HFFc6 (cell line): Measurements from ENCODE around the gene NDUFAF8. TPM values are rescaled to one million over a fixed set of nuclear protein-coding genes. Genes with fewer than 3 reads are reported as not detected.

Experiments used
- DNase-seq: peaks from one replicate; pipeline ENCODE4 v3.0.0-alpha.2; 2018
- H3K27ac Mint-ChIP-seq: 2 replicates; pipeline ENCODE4 v1.8.0; 2020; ENCODE audit warnings: mild to moderate bottlenecking, mixed read lengths
- H3K27me3 Mint-ChIP-seq: 2 replicates; pipeline ENCODE4 v1.8.0; 2021; ENCODE audit warnings: mild to moderate bottlenecking, moderate library complexity, mixed read lengths; ENCODE audit not compliant: insufficient read depth
- H3K36me3 Mint-ChIP-seq: 2 replicates; pipeline ENCODE4 v1.8.0; 2021; ENCODE audit warnings: low read depth, mixed read lengths
- H3K4me1 Mint-ChIP-seq: 2 replicates; pipeline ENCODE4 v1.8.0; 2020; ENCODE audit warnings: low read depth, mixed read lengths
- H3K4me3 Mint-ChIP-seq: 2 replicates; pipeline ENCODE4 v1.8.0; 2020; ENCODE audit warnings: mild to moderate bottlenecking, moderate library complexity, mixed read lengths
- H3K9me3 Mint-ChIP-seq: 2 replicates; pipeline ENCODE4 v1.8.0; 2020; ENCODE audit warnings: mild to moderate bottlenecking, mixed read lengths
- CTCF ChIP-seq: fragments of 200-600 bp; sonication (generic); IDR thresholded peaks from 2 replicates; pipeline ENCODE4 v1.5.0; 2021; ENCODE audit warnings: antibody characterized with exemption, mild to moderate bottlenecking
- total RNA-seq, 6 experiments: library from RNA; stranded (reverse); fragmentation: NEBNext Ultra II Directional; extraction: Animal tissue kit (Norgen Biotek cat#: 25700); gene quantifications; 2 replicates in 1 of 6; 3 replicates in 5 of 6; pipeline ENCODE4 v1.2.3, GENCODE V29; 2021

Gene NDUFAF8
- total RNA-seq, 6 experiments from 2014 or later: 67.0 to 103 (median 87.9) TPM

GRCh38 chr17:81204578-81204977, 34.5 kb upstream of the NDUFAF8 start:
- Mint-ChIP-seq H3K9me3 (no peaks in the 10 kb centered on the region), H3K36me3 (no peaks in the 10 kb centered on the region), H3K4me1 (no peaks in the 10 kb centered on the region), H3K4me3 (no peak overlapping the region), H3K27me3 (no peaks in the 10 kb centered on the region; the same call in 1 of the 2 replicates), H3K27ac (no peak overlapping the region)
- no peak for DNase-seq
- no peak for TF ChIP-seq CTCF

- Mint-ChIP-seq H3K27ac (no peak overlapping the region), H3K9me3 (no peaks in the 10 kb centered on the region), H3K27me3 (no peaks in the 10 kb centered on the region; the same call in 1 of the 2 replicates), H3K4me3 (no peak overlapping the region), H3K36me3 (no peaks in the 10 kb centered on the region), H3K4me1 (no peaks in the 10 kb centered on the region)
- DNase-seq: no peak
- no peak for TF ChIP-seq CTCF
Observed at GRCh38 chr17:81206166-81206565, 33.0 kb upstream of the NDUFAF8 start.

- H3K9me3 Mint-ChIP-seq: no peaks in the 10 kb centered on the region
- H3K27ac Mint-ChIP-seq: no peak overlapping the region
- H3K4me1 Mint-ChIP-seq: no peaks in the 10 kb centered on the region
- DNase-seq: no peak
- H3K27me3 Mint-ChIP-seq: no peaks in the 10 kb centered on the region; the same call in 1 of the 2 replicates
- no peak for TF ChIP-seq CTCF
- no peak overlapping the region for H3K4me3 Mint-ChIP-seq
- H3K36me3 Mint-ChIP-seq: no peaks in the 10 kb centered on the region
Observed at GRCh38 chr17:81206657-81207056, 32.5 kb upstream of the NDUFAF8 start.

- no peak for TF ChIP-seq CTCF
- no peaks in the 10 kb centered on the region for H3K36me3 Mint-ChIP-seq
- no peak for DNase-seq
- no peak overlapping the region for H3K27ac Mint-ChIP-seq
- no peaks in the 10 kb centered on the region for H3K4me1 Mint-ChIP-seq
- H3K27me3 Mint-ChIP-seq: no peaks in the 10 kb centered on the region; the same call in 1 of the 2 replicates
- H3K9me3 Mint-ChIP-seq: no peaks in the 10 kb centered on the region
- H3K4me3 Mint-ChIP-seq: no peak overlapping the region
Observed at GRCh38 chr17:81207610-81208581, 31.2 kb upstream of the NDUFAF8 start.

GRCh38 chr17:81208651-81209050, 30.5 kb upstream of the NDUFAF8 start:
- Mint-ChIP-seq H3K9me3 (no peaks in the 10 kb centered on the region), H3K4me1 (no peaks in the 10 kb centered on the region)

More at GRCh38 chr17:81208651-81209050, 30.5 kb upstream of the NDUFAF8 start:
- no peak overlapping the region for H3K27ac Mint-ChIP-seq
- H3K27me3 Mint-ChIP-seq: no peaks in the 10 kb centered on the region; the same call in 1 of the 2 replicates
- no peak for DNase-seq
- no peaks in the 10 kb centered on the region for H3K36me3 Mint-ChIP-seq
- no peak overlapping the region for H3K4me3 Mint-ChIP-seq
- no peak for TF ChIP-seq CTCF
